Activated naive CD4-positive, alpha-beta T cell treated with anti-CD3 and anti-CD28 coated beads for 36 hours (primary cell): ENCODE data around the gene CFAP77. TPM values are rescaled to one million over a fixed set of nuclear protein-coding genes. Genes with fewer than 3 reads are reported as not detected.

Experiments
- CTCF ChIA-PET: fragments of 350-600 bp; sonication (Branson Sonifier 250); formaldehyde crosslinking; loops from one replicate; lab custom pipeline; 2021; ENCODE audit warnings: antibody characterized with exemption; lab: Charles Lee
- DNase-seq: peaks from one replicate; pipeline ENCODE4 v3.0.0-alpha.2; 2020
- H3K27ac Mint-ChIP-seq: one replicate; pipeline ENCODE4 v1.8.0; 2021; ENCODE audit warnings: mild to moderate bottlenecking, mixed read lengths
- H3K27me3 Mint-ChIP-seq: one replicate; pipeline ENCODE4 v1.8.0; 2021; ENCODE audit warnings: low read depth, mixed read lengths
- H3K36me3 Mint-ChIP-seq: one replicate; pipeline ENCODE4 v1.8.0; 2021; ENCODE audit warnings: low read depth, mixed read lengths
- H3K4me1 Mint-ChIP-seq: one replicate; pipeline ENCODE4 v1.8.0; 2021; ENCODE audit warnings: low read depth, mixed read lengths
- H3K4me3 Mint-ChIP-seq: one replicate; pipeline ENCODE4 v1.8.0; 2021; ENCODE audit warnings: mild to moderate bottlenecking, moderate library complexity, mixed read lengths
- H3K9me3 Mint-ChIP-seq: one replicate; pipeline ENCODE4 v1.8.0; 2021; ENCODE audit warnings: mixed read lengths
- intact Hi-C: fragments of 100-400 bp; cut with micrococcal nuclease; formaldehyde crosslinking; loops from one replicate; pipeline ENCODE4 v1.15.1; 2023
- total RNA-seq, 2 experiments: library from RNA; stranded (reverse); gene quantifications; one replicate each; pipeline ENCODE4 v1.2.3, GENCODE V29; 2021

The CFAP77 gene
- total RNA-seq, 2 experiments from 2014 or later = not detected

DNA sequence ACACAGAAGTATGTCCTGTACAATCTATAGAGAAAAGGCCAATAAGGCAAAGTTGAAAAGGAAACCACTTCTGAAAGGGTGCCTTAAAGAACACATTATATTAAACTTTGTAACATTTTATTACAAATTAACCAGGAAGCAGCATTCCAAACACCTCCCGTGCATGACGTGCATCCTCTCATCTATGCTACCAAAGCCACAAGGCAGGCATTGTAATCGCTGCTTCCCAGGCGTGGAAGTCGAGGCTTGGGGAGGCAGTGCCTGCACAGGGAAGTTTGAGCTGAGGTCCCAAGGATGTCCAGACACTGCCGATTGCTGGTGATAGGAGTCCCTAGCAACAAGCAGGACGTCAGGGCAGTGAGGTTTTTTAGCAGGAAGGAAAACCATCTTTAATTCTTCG lies 128.1 kb downstream of the CFAP77 start:
- no peaks in the 10 kb centered on the region for H3K36me3 Mint-ChIP-seq
- DNase-seq = no peak
- H3K27ac Mint-ChIP-seq = no peak overlapping the region
- H3K9me3 Mint-ChIP-seq = peaks cover 4% of the 10 kb centered on the region
- H3K27me3 Mint-ChIP-seq = no peaks in the 10 kb centered on the region
- no peak overlapping the region for H3K4me3 Mint-ChIP-seq
- CTCF ChIA-PET = no interaction called here
- no peaks in the 10 kb centered on the region for H3K4me1 Mint-ChIP-seq
- intact Hi-C loops = no loop called here

DNA sequence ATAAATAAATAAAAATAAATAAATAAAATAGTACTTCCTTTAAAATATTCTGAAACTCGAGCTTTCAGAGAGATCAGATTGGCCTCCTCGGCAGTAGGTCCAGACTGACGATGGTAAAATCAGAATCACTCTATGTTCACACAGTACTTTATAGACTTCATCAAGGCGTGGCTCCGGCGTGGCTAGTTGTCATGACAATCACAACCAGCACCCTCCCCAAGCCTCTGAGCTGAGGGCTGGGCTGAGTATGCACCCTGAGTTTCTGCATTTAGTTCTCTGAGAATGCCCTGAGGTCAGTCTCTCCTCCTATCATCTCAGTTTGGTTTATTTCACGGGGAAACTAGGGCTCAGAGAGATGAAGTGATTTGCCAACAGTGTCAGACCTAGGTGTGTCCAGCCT lies 129.1 kb downstream of the CFAP77 start:
- Mint-ChIP-seq H3K4me1 (no peaks in the 10 kb centered on the region), H3K27me3 (no peaks in the 10 kb centered on the region), H3K27ac (no peak overlapping the region), H3K4me3 (no peak overlapping the region), H3K36me3 (no peaks in the 10 kb centered on the region), H3K9me3 (peaks cover 4% of the 10 kb centered on the region)
- CTCF ChIA-PET = no interaction called here
- intact Hi-C loops = no loop called here
- no peak for DNase-seq

DNA sequence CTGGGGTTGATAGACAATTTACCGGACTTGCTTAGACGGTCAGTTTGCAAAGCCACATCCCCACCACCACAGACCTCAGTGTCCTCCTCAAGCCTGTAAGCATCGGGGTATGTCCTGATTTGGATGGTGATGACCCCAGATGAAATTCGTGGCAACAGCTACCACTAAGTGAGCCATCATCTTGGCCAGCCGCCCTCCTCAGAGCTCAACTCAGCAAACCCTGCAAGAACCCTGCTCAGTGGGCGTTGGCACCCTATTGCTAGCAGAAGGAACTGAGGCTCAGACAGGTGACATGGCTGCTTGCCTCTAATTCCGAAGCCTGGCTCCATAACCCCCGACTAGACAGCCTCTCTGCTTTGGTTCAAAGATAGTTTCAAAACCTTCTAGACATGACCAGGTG lies 131.0 kb downstream of the CFAP77 start:
- intact Hi-C loops = no loop called here
- H3K4me1 Mint-ChIP-seq = no peaks in the 10 kb centered on the region
- no peaks in the 10 kb centered on the region for H3K9me3 Mint-ChIP-seq
- H3K27ac Mint-ChIP-seq = no peak overlapping the region
- no peaks in the 10 kb centered on the region for H3K36me3 Mint-ChIP-seq
- no peak overlapping the region for H3K4me3 Mint-ChIP-seq
- no peak for DNase-seq
- CTCF ChIA-PET = no interaction called here
- peaks cover 4% of the 10 kb centered on the region for H3K27me3 Mint-ChIP-seq

DNA sequence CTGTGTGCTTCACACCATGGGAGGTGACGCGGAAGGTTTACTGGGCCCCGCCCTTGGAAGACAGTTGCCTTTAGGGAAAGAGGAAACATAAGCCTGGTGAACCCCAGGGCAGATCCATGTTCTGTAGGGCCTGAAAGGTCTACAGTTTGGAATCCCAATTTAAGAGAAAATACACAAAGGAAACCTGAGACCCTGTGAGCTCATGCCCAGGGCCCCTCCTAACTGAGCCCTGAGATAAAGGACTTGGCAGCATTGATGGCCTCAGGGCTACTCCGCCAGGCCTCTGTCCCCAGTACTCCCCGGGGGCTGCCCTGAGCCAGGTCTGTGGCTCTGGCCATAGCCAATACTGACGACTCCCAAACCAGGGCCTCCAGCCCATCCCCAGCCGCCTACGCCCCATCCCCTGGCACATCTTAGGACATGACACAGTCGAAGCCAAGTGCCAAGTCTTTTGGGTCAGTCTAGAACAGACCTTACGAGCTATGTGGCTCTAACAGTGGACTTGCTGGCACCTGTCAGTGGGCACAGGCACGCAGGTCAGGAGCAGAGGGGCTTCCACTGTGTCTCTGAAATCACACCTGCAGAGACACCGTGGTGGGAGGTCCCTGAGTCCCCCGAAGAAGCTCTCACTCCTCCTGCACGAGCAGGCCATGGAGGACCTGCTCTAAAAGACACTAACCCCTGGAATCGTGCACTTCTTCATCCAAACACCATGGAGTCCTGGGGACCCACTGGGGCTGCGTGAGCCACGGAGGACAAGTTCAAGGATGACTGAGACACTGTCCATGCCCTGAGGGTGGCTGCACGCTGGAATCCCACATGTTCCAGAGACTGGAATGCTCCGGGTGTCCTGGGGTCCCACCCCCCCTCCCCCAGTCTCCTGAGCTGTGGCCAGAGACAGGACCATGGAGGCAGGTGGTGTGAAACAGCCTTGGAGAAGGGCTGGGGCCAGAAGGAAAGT lies 132.1 kb downstream of the CFAP77 start:
- CTCF ChIA-PET = no interaction called here
- Mint-ChIP-seq H3K27ac (no peak overlapping the region), H3K27me3 (peaks cover 5% of the 10 kb centered on the region), H3K4me3 (no peak overlapping the region), H3K9me3 (no peaks in the 10 kb centered on the region), H3K4me1 (peaks cover 2% of the 10 kb centered on the region), H3K36me3 (no peaks in the 10 kb centered on the region)
- intact Hi-C loops = no loop called here
- DNase-seq = no peak

DNA sequence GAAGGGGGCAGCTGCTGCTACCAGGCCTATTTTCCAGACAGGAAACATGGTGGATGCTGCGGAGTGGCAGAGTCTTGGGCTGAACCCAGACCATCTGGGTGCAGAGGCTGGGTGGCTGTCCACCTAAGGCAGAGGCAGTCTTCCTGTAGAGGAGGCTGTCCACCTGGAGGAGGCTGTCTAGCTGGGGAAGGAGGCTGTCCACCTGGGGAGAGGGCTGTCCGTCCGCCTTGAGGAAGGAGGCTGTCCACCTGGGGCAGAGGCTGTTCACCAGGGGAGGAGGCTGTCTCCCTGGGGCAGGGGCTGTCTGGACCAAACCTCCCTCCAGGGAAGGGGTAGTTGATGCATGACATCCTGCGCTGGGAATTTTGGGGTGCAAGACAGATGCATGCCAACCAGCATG lies 133.2 kb downstream of the CFAP77 start:
- CTCF ChIA-PET = no interaction called here
- Mint-ChIP-seq H3K9me3 (no peaks in the 10 kb centered on the region), H3K36me3 (no peaks in the 10 kb centered on the region), H3K4me3 (no peak overlapping the region), H3K27me3 (peaks cover 13% of the 10 kb centered on the region), H3K4me1 (peaks cover 2% of the 10 kb centered on the region), H3K27ac (no peak overlapping the region)
- intact Hi-C loops = no loop called here
- DNase-seq = no peak

DNA sequence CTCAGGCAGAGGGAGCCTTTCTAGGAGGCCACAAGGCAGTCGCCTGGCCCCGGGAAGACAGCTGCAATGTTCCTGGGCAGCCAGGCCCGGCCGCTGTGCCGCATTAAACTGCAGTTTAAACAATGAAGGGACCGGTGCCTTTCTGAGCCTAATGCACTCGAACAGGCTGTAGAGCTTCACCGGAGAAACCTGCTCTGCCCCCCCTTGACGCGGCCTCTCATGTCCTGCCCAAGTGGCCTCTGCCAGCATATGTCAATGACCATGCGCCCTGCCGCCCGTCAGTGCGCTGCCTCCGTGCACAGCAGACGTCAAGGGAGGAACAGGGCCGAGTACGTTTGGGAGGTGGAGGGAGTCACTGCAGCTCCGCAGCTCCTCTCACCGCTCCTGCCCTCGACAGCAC lies 133.9 kb downstream of the CFAP77 start:
- intact Hi-C loops = no loop called here
- CTCF ChIA-PET = interaction anchor here (0.7 kb wide), 1 partner anchor 129 kb away, joined by 5 read pairs; no protein-coding TSS in a partner anchor
- no peaks in the 10 kb centered on the region for H3K9me3 Mint-ChIP-seq
- H3K27me3 Mint-ChIP-seq = peaks cover 13% of the 10 kb centered on the region
- DNase-seq = no peak
- H3K4me1 Mint-ChIP-seq = peaks cover 2% of the 10 kb centered on the region
- H3K4me3 Mint-ChIP-seq = no peak overlapping the region
- no peak overlapping the region for H3K27ac Mint-ChIP-seq
- H3K36me3 Mint-ChIP-seq = no peaks in the 10 kb centered on the region

DNA sequence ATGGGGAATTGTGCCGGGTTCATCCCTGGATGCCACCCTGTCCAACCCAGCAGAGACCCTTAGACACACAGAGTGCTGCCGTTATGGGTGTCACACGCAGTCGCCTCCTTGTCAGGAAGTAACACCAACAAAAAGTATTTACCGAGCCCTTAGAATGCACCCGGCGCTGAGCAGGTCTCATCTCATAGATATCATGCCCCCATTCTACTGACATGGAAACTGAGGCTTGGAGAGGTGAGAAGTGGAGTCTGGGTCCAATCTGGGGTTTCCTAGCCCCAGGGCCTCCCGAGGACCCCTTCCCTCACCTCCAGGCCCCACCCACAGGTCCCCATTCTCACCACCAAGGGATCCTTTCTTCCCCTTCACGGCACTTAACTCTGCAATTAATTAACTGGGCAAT lies 135.6 kb downstream of the CFAP77 start:
- CTCF ChIA-PET = interaction anchor here (0.6 kb wide), 1 partner anchor 44 kb away, joined by 3 read pairs; no protein-coding TSS in a partner anchor
- no peak overlapping the region for H3K4me3 Mint-ChIP-seq
- no peaks in the 10 kb centered on the region for H3K9me3 Mint-ChIP-seq
- H3K27ac Mint-ChIP-seq = no peak overlapping the region
- no peaks in the 10 kb centered on the region for H3K36me3 Mint-ChIP-seq
- peaks cover 13% of the 10 kb centered on the region for H3K27me3 Mint-ChIP-seq
- intact Hi-C loops = no loop called here
- DNase-seq = no peak
- H3K4me1 Mint-ChIP-seq = peaks cover 2% of the 10 kb centered on the region

DNA sequence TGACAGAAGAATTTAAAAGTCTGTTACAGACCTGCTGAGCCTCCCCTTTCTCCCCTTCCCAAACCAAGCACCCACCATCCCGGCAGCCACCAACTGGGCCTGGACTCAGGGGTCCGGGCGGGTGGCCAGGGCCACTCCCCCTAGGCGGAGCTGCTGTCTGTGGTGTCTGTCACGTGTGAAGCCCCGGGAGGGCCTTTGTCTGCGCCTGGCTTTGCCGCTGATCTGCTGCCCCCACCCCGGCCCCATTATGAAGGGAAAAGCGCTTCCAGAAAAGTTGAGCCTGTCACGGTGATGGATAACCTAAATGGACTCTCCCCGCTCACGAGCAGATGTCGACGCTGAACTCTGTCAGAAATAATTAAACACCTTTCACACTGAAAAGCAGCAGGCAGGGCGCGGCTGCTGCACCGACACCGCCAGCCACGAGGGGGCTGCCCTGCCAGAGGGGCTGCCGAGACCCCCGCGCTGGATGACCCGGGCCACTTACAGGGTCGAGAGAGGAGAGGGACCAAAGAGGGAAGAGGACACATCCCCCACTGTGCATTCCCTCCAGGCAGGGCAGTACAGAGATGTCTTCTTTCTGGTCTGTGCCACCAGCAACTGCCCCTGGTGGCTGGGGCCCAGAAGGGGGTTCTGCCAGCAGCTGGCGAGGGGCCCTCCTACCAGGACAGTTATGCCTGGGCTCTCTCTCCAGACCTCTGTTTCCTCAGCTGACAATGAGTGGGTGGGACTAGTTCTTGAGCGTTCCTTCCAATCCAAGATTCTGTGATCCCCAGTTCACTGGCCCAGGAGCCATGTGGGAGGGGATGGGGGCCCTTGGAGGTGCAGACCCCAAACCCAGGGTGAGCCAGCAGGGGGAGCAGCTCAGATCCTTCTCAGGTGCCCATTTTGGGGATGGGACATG lies 136.4 kb downstream of the CFAP77 start:
- H3K4me1 Mint-ChIP-seq = peaks cover 2% of the 10 kb centered on the region
- H3K27me3 Mint-ChIP-seq = peaks cover 13% of the 10 kb centered on the region
- no peak overlapping the region for H3K27ac Mint-ChIP-seq
- H3K4me3 Mint-ChIP-seq = no peak overlapping the region
- no peak for DNase-seq
- no peaks in the 10 kb centered on the region for H3K9me3 Mint-ChIP-seq
- intact Hi-C loops = no loop called here
- CTCF ChIA-PET = no interaction called here
- H3K36me3 Mint-ChIP-seq = no peaks in the 10 kb centered on the region

DNA sequence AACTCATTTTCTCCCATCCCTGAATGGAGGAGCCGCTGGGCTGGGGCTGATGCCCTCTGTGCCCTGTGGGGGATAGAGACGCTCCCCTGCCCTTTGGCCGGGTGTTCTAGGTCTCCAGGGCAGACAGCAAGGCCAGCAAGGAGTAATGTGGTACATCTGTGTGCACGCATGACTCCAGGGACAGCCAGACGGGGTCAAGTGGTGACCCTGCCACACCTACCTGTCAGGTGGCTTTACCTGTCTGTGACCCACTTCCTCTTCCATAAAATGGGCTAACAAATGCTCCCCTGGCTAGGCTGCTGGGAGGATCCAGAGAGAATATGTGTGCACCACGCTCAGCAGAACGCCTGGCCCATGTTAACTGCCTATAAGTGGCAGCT lies 137.0 kb downstream of the CFAP77 start:
- Mint-ChIP-seq H3K4me1 (peaks cover 2% of the 10 kb centered on the region), H3K36me3 (no peaks in the 10 kb centered on the region), H3K27ac (no peak overlapping the region), H3K27me3 (peaks cover 13% of the 10 kb centered on the region), H3K9me3 (no peaks in the 10 kb centered on the region), H3K4me3 (no peak overlapping the region)
- CTCF ChIA-PET = interaction anchor here (0.6 kb wide), 1 partner anchor 38 kb away, joined by 3 read pairs; no protein-coding TSS in a partner anchor
- intact Hi-C loops = no loop called here
- DNase-seq = no peak

DNA sequence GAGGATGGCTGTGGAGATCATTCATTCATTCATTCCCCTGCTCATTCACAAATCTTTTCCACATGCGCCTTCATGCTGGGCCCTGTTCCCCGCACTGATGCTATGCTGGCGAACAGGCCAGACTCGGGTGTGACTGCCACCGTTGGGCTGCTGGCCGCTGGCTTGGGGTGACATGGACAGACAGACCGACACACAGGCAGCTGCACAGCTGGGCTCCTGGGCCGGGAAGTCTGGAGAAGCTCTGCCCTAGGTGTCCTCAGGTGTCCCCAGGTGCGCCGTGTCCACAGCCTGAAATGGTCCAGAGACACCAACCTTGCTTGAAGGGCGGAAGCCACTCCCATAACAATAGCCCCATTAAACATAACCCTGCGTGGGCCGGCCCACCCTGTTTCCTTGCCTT lies 137.4 kb downstream of the CFAP77 start:
- peaks cover 13% of the 10 kb centered on the region for H3K27me3 Mint-ChIP-seq
- no peaks in the 10 kb centered on the region for H3K36me3 Mint-ChIP-seq

DNA sequence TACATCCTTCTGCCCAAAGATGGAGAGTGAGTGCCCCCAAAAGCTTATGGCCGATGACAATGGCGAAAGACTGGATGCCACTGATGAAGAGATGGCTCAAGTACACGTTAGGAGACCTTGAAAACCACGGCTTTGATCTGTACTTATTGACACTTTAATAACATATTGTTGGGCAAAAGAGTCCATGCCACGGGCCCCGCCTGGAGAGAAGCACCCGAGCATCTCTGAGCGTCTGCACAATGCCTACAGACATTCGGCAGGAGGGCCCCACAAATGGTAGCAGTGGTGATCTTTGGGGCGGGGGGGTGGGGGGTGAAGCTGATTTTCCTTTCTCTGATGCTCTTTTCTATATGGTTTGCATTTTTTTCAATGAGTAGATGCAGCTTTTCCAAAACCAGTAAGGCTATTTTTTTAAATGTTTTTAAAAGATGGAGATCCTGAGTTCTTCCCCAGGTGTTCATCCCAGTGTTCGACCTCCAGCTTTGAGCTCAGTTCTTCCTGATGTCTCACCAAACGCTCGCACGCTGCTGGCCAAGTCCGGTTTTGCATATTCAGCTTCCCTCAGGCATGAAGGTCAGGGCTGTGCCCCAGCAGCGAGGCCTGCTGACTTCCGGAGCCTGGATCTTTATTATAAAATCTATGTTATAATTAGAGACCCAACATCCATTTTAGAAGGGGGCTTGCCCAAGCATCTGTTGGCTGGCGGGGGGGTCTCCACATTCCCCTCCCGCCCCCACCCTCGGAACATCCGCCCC lies 138.1 kb downstream of the CFAP77 start:
- no peaks in the 10 kb centered on the region for H3K36me3 Mint-ChIP-seq
- H3K27ac Mint-ChIP-seq = no peak overlapping the region
- CTCF ChIA-PET = interaction anchor here (1.9 kb wide), 1 partner anchor 28 kb away, joined by 4 read pairs; no protein-coding TSS in a partner anchor
- intact Hi-C loops = no loop called here
- H3K4me1 Mint-ChIP-seq = peaks cover 2% of the 10 kb centered on the region
- no peak for DNase-seq
- no peak overlapping the region for H3K4me3 Mint-ChIP-seq
- peaks cover 13% of the 10 kb centered on the region for H3K27me3 Mint-ChIP-seq
- H3K9me3 Mint-ChIP-seq = no peaks in the 10 kb centered on the region

More for the DNA sequence above, 137.4 kb downstream of the CFAP77 start:
- H3K9me3 Mint-ChIP-seq = no peaks in the 10 kb centered on the region
- DNase-seq = no peak
- CTCF ChIA-PET = interaction anchor here (0.6 to 1.9 kb wide), 2 partner anchors 28 to 38 kb away, joined by 3 to 4 read pairs; no protein-coding TSS in a partner anchor
- peaks cover 2% of the 10 kb centered on the region for H3K4me1 Mint-ChIP-seq
- no peak overlapping the region for H3K4me3 Mint-ChIP-seq
- intact Hi-C loops = no loop called here
- H3K27ac Mint-ChIP-seq = no peak overlapping the region
